ENCODE measurements around the gene AFF3.

DNA sequence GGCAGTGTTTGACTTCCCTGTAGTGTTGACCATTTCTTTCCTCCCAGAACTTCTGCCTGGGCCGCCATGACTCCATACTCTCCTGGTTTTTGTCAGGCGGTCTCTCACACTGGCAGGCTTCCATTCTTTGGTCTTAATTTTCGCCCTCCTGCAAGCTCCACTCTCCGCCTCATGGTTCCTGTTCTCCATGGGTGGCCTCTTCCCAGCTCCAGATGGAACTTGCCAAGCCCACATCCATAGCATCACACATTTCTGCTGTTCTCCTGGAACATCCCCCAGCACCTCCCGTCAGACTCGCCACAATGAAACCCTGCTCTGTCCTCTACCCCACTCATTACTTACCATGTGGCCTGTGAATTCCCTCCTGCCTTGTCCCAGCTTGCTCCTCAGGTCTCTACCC, 896 bp upstream of the AFF3 start:
- TF ChIP-seq, protein P1, sequence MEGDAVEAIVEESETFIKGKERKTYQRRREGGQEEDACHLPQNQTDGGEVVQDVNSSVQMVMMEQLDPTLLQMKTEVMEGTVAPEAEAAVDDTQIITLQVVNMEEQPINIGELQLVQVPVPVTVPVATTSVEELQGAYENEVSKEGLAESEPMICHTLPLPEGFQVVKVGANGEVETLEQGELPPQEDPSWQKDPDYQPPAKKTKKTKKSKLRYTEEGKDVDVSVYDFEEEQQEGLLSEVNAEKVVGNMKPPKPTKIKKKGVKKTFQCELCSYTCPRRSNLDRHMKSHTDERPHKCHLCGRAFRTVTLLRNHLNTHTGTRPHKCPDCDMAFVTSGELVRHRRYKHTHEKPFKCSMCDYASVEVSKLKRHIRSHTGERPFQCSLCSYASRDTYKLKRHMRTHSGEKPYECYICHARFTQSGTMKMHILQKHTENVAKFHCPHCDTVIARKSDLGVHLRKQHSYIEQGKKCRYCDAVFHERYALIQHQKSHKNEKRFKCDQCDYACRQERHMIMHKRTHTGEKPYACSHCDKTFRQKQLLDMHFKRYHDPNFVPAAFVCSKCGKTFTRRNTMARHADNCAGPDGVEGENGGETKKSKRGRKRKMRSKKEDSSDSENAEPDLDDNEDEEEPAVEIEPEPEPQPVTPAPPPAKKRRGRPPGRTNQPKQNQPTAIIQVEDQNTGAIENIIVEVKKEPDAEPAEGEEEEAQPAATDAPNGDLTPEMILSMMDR (IDR thresholded peaks at IDR 0.05 in 2 of 3, conservative IDR thresholded peaks at IDR 0.05 in 1 of 3; ENCODE audit: borderline replicate concordance in 1 of 3, insufficient read depth in 1 of 3, low read depth in 2 of 3, low read length in 2 of 3) = no peak
- TF ChIP-seq SP1 (IDR thresholded peaks at IDR 0.05; ENCODE audit: low read depth) = no peak
- no peak for TF ChIP-seq EZH2 (IDR thresholded peaks at IDR 0.05)
- TF ChIP-seq, protein P2, sequence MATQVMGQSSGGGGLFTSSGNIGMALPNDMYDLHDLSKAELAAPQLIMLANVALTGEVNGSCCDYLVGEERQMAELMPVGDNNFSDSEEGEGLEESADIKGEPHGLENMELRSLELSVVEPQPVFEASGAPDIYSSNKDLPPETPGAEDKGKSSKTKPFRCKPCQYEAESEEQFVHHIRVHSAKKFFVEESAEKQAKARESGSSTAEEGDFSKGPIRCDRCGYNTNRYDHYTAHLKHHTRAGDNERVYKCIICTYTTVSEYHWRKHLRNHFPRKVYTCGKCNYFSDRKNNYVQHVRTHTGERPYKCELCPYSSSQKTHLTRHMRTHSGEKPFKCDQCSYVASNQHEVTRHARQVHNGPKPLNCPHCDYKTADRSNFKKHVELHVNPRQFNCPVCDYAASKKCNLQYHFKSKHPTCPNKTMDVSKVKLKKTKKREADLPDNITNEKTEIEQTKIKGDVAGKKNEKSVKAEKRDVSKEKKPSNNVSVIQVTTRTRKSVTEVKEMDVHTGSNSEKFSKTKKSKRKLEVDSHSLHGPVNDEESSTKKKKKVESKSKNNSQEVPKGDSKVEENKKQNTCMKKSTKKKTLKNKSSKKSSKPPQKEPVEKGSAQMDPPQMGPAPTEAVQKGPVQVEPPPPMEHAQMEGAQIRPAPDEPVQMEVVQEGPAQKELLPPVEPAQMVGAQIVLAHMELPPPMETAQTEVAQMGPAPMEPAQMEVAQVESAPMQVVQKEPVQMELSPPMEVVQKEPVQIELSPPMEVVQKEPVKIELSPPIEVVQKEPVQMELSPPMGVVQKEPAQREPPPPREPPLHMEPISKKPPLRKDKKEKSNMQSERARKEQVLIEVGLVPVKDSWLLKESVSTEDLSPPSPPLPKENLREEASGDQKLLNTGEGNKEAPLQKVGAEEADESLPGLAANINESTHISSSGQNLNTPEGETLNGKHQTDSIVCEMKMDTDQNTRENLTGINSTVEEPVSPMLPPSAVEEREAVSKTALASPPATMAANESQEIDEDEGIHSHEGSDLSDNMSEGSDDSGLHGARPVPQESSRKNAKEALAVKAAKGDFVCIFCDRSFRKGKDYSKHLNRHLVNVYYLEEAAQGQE (IDR thresholded peaks at IDR 0.05; ENCODE audit: low read depth) = no peak
- TF ChIP-seq ZFX (IDR thresholded peaks at IDR 0.05) = no peak
- TF ChIP-seq POLR2A (IDR thresholded peaks at IDR 0.05; ENCODE audit: borderline replicate concordance, extremely low read depth, insufficient read depth, insufficient read length) = no peak
- TF ChIP-seq, protein P3, sequence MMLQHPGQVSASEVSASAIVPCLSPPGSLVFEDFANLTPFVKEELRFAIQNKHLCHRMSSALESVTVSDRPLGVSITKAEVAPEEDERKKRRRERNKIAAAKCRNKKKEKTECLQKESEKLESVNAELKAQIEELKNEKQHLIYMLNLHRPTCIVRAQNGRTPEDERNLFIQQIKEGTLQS (IDR thresholded peaks at IDR 0.05) = no peak
- no peak for TF ChIP-seq RAD21 (IDR thresholded peaks at IDR 0.05; ENCODE audit: low read depth)

Measured in HCT116 (cell line).